Activated T-helper 1 cell treated with anti-CD3 and anti-CD28 coated beads, Interleukin-12 subunit alpha, Interleukin-12 subunit beta, Interleukin-2, Interleukin-4 antibody, amounts not matched to agents 30 ng/mL and 10 ng/mL and 1 ng/mL, durations not matched to agents 14 hours and 24 hours and 36 hours (primary cell): ENCODE measurements around the gene NUP214. TPM values are rescaled to one million over a fixed set of nuclear protein-coding genes. Genes with fewer than 3 reads are reported as not detected.

Experiments
- DNase-seq: peaks from one replicate; pipeline ENCODE4 v3.0.0; 2021; ENCODE audit warnings: low spot score
- H3K27ac Mint-ChIP-seq: one replicate; pipeline ENCODE4 v1.8.0; 2021; ENCODE audit warnings: mild to moderate bottlenecking, mixed read lengths
- H3K27me3 Mint-ChIP-seq: one replicate; pipeline ENCODE4 v1.8.0; 2022; ENCODE audit warnings: mild to moderate bottlenecking, moderate library complexity, mixed read lengths; ENCODE audit not compliant: insufficient read depth
- H3K36me3 Mint-ChIP-seq: one replicate; pipeline ENCODE4 v1.8.0; 2021; ENCODE audit warnings: low read depth, mixed read lengths
- H3K4me1 Mint-ChIP-seq: one replicate; pipeline ENCODE4 v1.8.0; 2021; ENCODE audit warnings: low read depth, mixed read lengths
- H3K4me3 Mint-ChIP-seq: one replicate; pipeline ENCODE4 v1.8.0; 2021; ENCODE audit warnings: mild to moderate bottlenecking, moderate library complexity, mixed read lengths
- H3K9me3 Mint-ChIP-seq: one replicate; pipeline ENCODE4 v1.8.0; 2021; ENCODE audit warnings: mixed read lengths
- intact Hi-C: fragments of 100-400 bp; cut with micrococcal nuclease; formaldehyde crosslinking; loops from one replicate; pipeline ENCODE4 v1.15.1; 2024
- total RNA-seq: library from RNA; stranded (reverse); gene quantifications from 2 replicates; pipeline ENCODE4 v1.2.3, GENCODE V29; 2022

The NUP214 gene
- total RNA-seq, 1 donor from 2014 or later = 80.7 TPM

- Mint-ChIP-seq H3K4me1 (no peaks in the 10 kb centered on the region), H3K4me3 (no peak overlapping the region), H3K36me3 (no peaks in the 10 kb centered on the region), H3K9me3 (no peaks in the 10 kb centered on the region), H3K27me3 (peaks cover 24% of the 10 kb centered on the region), H3K27ac (no peak overlapping the region)
- DNase-seq = no peak
- intact Hi-C loops = no loop called here
Observed at GRCh38 chr9:131091352-131091992, 33.9 kb upstream of the NUP214 start.

GRCh38 chr9:131092030-131092429, 33.4 kb upstream of the NUP214 start:
- intact Hi-C loops = no loop called here
- H3K9me3 Mint-ChIP-seq = no peaks in the 10 kb centered on the region

GRCh38 chr9:131092548-131093440, 32.6 kb upstream of the NUP214 start:
- Mint-ChIP-seq H3K27me3 (peaks cover 33% of the 10 kb centered on the region), H3K4me3 (no peak overlapping the region), H3K9me3 (no peaks in the 10 kb centered on the region), H3K27ac (no peak overlapping the region), H3K36me3 (no peaks in the 10 kb centered on the region), H3K4me1 (peaks cover 6% of the 10 kb centered on the region)
- no peak for DNase-seq
- intact Hi-C loops = no loop called here

More at GRCh38 chr9:131092030-131092429, 33.4 kb upstream of the NUP214 start:
- no peaks in the 10 kb centered on the region for H3K36me3 Mint-ChIP-seq
- peaks cover 27% of the 10 kb centered on the region for H3K27me3 Mint-ChIP-seq
- peaks cover under 1% of the 10 kb centered on the region for H3K4me1 Mint-ChIP-seq
- no peak for DNase-seq
- H3K4me3 Mint-ChIP-seq = no peak overlapping the region
- no peak overlapping the region for H3K27ac Mint-ChIP-seq

GRCh38 chr9:131094015-131094414, 31.4 kb upstream of the NUP214 start:
- Mint-ChIP-seq H3K9me3 (no peaks in the 10 kb centered on the region), H3K36me3 (no peaks in the 10 kb centered on the region), H3K4me1 (peaks cover 6% of the 10 kb centered on the region), H3K27me3 (peaks cover 40% of the 10 kb centered on the region), H3K4me3 (no peak overlapping the region), H3K27ac (no peak overlapping the region)
- no peak for DNase-seq
- intact Hi-C loops = no loop called here

- no peak overlapping the region for H3K4me3 Mint-ChIP-seq
- no peaks in the 10 kb centered on the region for H3K36me3 Mint-ChIP-seq
- DNase-seq = no peak
- no peak overlapping the region for H3K27ac Mint-ChIP-seq
- no peaks in the 10 kb centered on the region for H3K9me3 Mint-ChIP-seq
- peaks cover 6% of the 10 kb centered on the region for H3K4me1 Mint-ChIP-seq
- H3K27me3 Mint-ChIP-seq = peaks cover 42% of the 10 kb centered on the region
- intact Hi-C loops = no loop called here
Observed at GRCh38 chr9:131094622-131095021, 30.8 kb upstream of the NUP214 start.

- Mint-ChIP-seq H3K4me1 (peaks cover 6% of the 10 kb centered on the region), H3K27me3 (peaks cover 42% of the 10 kb centered on the region), H3K36me3 (no peaks in the 10 kb centered on the region), H3K4me3 (peak overlapping the region; percentile 53), H3K9me3 (no peaks in the 10 kb centered on the region), H3K27ac (no peak overlapping the region)
- DNase-seq = no peak
- intact Hi-C loops = no loop called here
Observed at GRCh38 chr9:131095666-131096268, 29.6 kb upstream of the NUP214 start.

GRCh38 chr9:131096269-131097125, 28.9 kb upstream of the NUP214 start, which contains the start of gene AIF1L:
Gene AIF1L, plus strand, starts transcription at chr9:131096531. Its CDS starts 99 bp downstream, at chr9:131096630.
- DNase-seq = no peak
- H3K36me3 Mint-ChIP-seq = no peaks in the 10 kb centered on the region
- H3K4me3 Mint-ChIP-seq = peak within 1 kb of the TSS; percentile 64
- peaks cover 42% of the 10 kb centered on the region for H3K27me3 Mint-ChIP-seq
- no peaks in the 10 kb centered on the region for H3K9me3 Mint-ChIP-seq
- H3K27ac Mint-ChIP-seq = peak within 1 kb of the TSS; percentile 13
- peaks cover 6% of the 10 kb centered on the region for H3K4me1 Mint-ChIP-seq
- intact Hi-C loops = no loop called here

- no peaks in the 10 kb centered on the region for H3K36me3 Mint-ChIP-seq
- no peaks in the 10 kb centered on the region for H3K9me3 Mint-ChIP-seq
- DNase-seq = no peak
- peak overlapping the region; percentile 64 for H3K4me3 Mint-ChIP-seq
- H3K4me1 Mint-ChIP-seq = peaks cover 6% of the 10 kb centered on the region
- intact Hi-C loops = no loop called here
- H3K27ac Mint-ChIP-seq = peak overlapping the region; percentile 13
- peaks cover 42% of the 10 kb centered on the region for H3K27me3 Mint-ChIP-seq
Observed at GRCh38 chr9:131097126-131097947, 28.0 kb upstream of the NUP214 start.

- H3K36me3 Mint-ChIP-seq = no peaks in the 10 kb centered on the region
- H3K9me3 Mint-ChIP-seq = no peaks in the 10 kb centered on the region
- peaks cover 42% of the 10 kb centered on the region for H3K27me3 Mint-ChIP-seq
- H3K4me1 Mint-ChIP-seq = peaks cover 6% of the 10 kb centered on the region
- intact Hi-C loops = no loop called here
- no peak overlapping the region for H3K4me3 Mint-ChIP-seq
- DNase-seq = no peak
- no peak overlapping the region for H3K27ac Mint-ChIP-seq
Observed at GRCh38 chr9:131097948-131098278, 27.5 kb upstream of the NUP214 start.

GRCh38 chr9:131098391-131099101, 26.8 kb upstream of the NUP214 start:
- intact Hi-C loops = no loop called here
- Mint-ChIP-seq H3K36me3 (no peaks in the 10 kb centered on the region), H3K27me3 (peaks cover 42% of the 10 kb centered on the region), H3K9me3 (no peaks in the 10 kb centered on the region), H3K4me3 (no peak overlapping the region), H3K4me1 (peaks cover 6% of the 10 kb centered on the region), H3K27ac (no peak overlapping the region)
- no peak for DNase-seq

- H3K4me1 Mint-ChIP-seq = peaks cover 6% of the 10 kb centered on the region
- intact Hi-C loops = no loop called here
- no peaks in the 10 kb centered on the region for H3K9me3 Mint-ChIP-seq
- DNase-seq = no peak
- H3K36me3 Mint-ChIP-seq = no peaks in the 10 kb centered on the region
- peaks cover 36% of the 10 kb centered on the region for H3K27me3 Mint-ChIP-seq
- no peak overlapping the region for H3K4me3 Mint-ChIP-seq
- no peak overlapping the region for H3K27ac Mint-ChIP-seq
Observed at GRCh38 chr9:131099102-131099606, 26.2 kb upstream of the NUP214 start.
